Measurements from ENCODE around the gene ATG7. TPM values are rescaled to one million over a fixed set of nuclear protein-coding genes. Genes with fewer than 3 reads are reported as not detected.

The ATG7 gene
- total and polyA plus RNA-seq, 12 donors = 9.1 to 118 (median 40.0) TPM

Small RNA genes lying within 50 kb of the gene (small RNA-seq; reads per million reads assigned to genes)
- gene AC022001.1 (0 reads per million in 2 donors), gene AC026185.1 (0 reads per million in 2 donors), gene AC083855.1 (0 reads per million in 2 donors)

Other genes with a start within 250 kb of the ATG7 start
- 1 to 10 TPM in 7 of 9 donors, under 1 TPM in 2; 0.24 to 6.5 (median 2.2) TPM for gene HRH1, start 117.9 kb upstream of the ATG7 start, total RNA-seq
- gene HRH1, start 117.9 kb upstream of the ATG7 start, polyA plus RNA-seq = 1 to 10 TPM; 1.4 to 4.0 (median 2.2) TPM